ENCODE measurements around the gene NUDT13. TPM values are rescaled to one million over a fixed set of nuclear protein-coding genes. Genes with fewer than 3 reads are reported as not detected.

NUDT13 gene
- polyA plus RNA-seq, 1 donor from 2014 or later: 1.8 TPM

DNA sequence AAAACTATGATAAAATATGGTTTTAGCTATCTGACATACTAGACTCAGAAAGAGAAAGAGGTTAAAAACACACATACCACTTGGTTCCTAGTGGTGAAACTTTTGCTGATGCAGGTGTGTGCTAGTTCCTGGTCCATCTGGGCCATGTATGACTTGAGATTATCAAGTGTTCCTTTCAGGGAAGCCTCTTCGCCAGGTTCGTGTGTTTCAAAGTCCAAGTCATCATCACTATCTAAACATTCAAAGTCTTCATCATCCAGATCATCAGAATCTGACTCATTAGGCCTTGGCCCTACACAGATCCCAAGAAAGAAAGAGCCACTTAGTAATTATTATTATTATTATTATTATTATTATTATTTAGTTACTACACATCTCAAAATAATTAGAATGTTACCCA lies 26.4 kb downstream of the NUDT13 start:
- H3K27ac ChIP-seq (ENCODE audit: low read length): no peak overlapping the region
- no peak overlapping the region for H3K4me2 ChIP-seq (ENCODE audit: low read length)
- H2AFZ ChIP-seq (ENCODE audit: low read depth, low read length): no peak overlapping the region
- H3K27me3 ChIP-seq (ENCODE audit: insufficient read depth, low read depth, low read length): no peaks in the 10 kb centered on the region
- H3K9ac ChIP-seq (ENCODE audit: low read length): no peak overlapping the region
- peaks cover 12% of the 10 kb centered on the region for H3K36me3 ChIP-seq (ENCODE audit: insufficient read depth, low read length)
- TF ChIP-seq SMC3 (conservative IDR thresholded peaks at IDR 0.05; ENCODE audit: poor library complexity) (no peak), MXI1 (conservative IDR thresholded peaks at IDR 0.05; ENCODE audit: poor library complexity, severe bottlenecking) (no peak), EP300 (conservative IDR thresholded peaks at IDR 0.05; ENCODE audit: poor library complexity, severe bottlenecking) (no peak), POLR2AphosphoS5 (IDR thresholded peaks at IDR 0.05) (no peak), EZH2 (IDR thresholded peaks at IDR 0.05; ENCODE audit: borderline replicate concordance, insufficient read depth, low read length, poor library complexity, severe bottlenecking) (no peak)
- TF ChIP-seq, protein P1, sequence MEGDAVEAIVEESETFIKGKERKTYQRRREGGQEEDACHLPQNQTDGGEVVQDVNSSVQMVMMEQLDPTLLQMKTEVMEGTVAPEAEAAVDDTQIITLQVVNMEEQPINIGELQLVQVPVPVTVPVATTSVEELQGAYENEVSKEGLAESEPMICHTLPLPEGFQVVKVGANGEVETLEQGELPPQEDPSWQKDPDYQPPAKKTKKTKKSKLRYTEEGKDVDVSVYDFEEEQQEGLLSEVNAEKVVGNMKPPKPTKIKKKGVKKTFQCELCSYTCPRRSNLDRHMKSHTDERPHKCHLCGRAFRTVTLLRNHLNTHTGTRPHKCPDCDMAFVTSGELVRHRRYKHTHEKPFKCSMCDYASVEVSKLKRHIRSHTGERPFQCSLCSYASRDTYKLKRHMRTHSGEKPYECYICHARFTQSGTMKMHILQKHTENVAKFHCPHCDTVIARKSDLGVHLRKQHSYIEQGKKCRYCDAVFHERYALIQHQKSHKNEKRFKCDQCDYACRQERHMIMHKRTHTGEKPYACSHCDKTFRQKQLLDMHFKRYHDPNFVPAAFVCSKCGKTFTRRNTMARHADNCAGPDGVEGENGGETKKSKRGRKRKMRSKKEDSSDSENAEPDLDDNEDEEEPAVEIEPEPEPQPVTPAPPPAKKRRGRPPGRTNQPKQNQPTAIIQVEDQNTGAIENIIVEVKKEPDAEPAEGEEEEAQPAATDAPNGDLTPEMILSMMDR (IDR thresholded peaks at IDR 0.05; ENCODE audit: poor library complexity, severe bottlenecking): no peak
- TF ChIP-seq, protein P2, sequence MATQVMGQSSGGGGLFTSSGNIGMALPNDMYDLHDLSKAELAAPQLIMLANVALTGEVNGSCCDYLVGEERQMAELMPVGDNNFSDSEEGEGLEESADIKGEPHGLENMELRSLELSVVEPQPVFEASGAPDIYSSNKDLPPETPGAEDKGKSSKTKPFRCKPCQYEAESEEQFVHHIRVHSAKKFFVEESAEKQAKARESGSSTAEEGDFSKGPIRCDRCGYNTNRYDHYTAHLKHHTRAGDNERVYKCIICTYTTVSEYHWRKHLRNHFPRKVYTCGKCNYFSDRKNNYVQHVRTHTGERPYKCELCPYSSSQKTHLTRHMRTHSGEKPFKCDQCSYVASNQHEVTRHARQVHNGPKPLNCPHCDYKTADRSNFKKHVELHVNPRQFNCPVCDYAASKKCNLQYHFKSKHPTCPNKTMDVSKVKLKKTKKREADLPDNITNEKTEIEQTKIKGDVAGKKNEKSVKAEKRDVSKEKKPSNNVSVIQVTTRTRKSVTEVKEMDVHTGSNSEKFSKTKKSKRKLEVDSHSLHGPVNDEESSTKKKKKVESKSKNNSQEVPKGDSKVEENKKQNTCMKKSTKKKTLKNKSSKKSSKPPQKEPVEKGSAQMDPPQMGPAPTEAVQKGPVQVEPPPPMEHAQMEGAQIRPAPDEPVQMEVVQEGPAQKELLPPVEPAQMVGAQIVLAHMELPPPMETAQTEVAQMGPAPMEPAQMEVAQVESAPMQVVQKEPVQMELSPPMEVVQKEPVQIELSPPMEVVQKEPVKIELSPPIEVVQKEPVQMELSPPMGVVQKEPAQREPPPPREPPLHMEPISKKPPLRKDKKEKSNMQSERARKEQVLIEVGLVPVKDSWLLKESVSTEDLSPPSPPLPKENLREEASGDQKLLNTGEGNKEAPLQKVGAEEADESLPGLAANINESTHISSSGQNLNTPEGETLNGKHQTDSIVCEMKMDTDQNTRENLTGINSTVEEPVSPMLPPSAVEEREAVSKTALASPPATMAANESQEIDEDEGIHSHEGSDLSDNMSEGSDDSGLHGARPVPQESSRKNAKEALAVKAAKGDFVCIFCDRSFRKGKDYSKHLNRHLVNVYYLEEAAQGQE (IDR thresholded peaks at IDR 0.05; ENCODE audit: borderline replicate concordance): no peak
- no peaks in the 10 kb centered on the region for H3K79me2 ChIP-seq (replicated peaks; ENCODE audit: insufficient read depth, low read length)
- H3K9me3 ChIP-seq (ENCODE audit: low read length): no peaks in the 10 kb centered on the region
- no peaks in the 10 kb centered on the region for H3F3A ChIP-seq (ENCODE audit: insufficient read depth, low read length, poor library complexity, severe bottlenecking)
- no peak overlapping the region for H3K4me3 ChIP-seq (ENCODE audit: low read length)
- no peaks in the 10 kb centered on the region for H3K9me2 ChIP-seq (ENCODE audit: insufficient read depth, low read length)
- no peaks in the 10 kb centered on the region for H4K20me1 ChIP-seq (ENCODE audit: insufficient read depth)

DNA sequence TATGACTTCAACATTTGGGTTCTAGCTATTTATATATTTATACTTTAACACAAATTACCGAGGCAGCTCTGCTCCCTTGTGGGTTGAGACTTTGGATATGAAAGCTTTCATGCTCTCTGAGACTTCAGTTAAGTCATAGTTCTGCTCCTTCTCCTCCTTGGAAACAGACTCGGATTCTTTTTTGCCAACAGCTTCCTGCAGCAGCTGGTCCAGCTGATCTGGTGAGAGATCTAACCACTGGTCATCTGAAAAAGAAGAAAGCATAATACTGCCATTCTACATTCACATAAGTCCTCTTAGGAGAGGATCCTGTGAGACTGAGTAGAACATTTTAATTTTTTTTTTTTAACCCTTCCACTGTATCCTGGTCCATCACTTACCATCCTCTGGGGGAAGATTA lies 29.0 kb downstream of the NUDT13 start:
- H3K9me3 ChIP-seq (ENCODE audit: low read length): no peaks in the 10 kb centered on the region
- H3K4me2 ChIP-seq (ENCODE audit: low read length): no peak overlapping the region
- no peaks in the 10 kb centered on the region for H4K20me1 ChIP-seq (ENCODE audit: insufficient read depth)
- no peaks in the 10 kb centered on the region for H3K9me2 ChIP-seq (ENCODE audit: insufficient read depth, low read length)
- H3K27ac ChIP-seq (ENCODE audit: low read length): no peak overlapping the region
- peaks cover 15% of the 10 kb centered on the region for H3K36me3 ChIP-seq (ENCODE audit: insufficient read depth, low read length)
- no peaks in the 10 kb centered on the region for H3F3A ChIP-seq (ENCODE audit: insufficient read depth, low read length, poor library complexity, severe bottlenecking)
- H3K27me3 ChIP-seq (ENCODE audit: insufficient read depth, low read depth, low read length): no peaks in the 10 kb centered on the region
- H3K79me2 ChIP-seq (replicated peaks; ENCODE audit: insufficient read depth, low read length): no peaks in the 10 kb centered on the region
- H3K4me3 ChIP-seq (ENCODE audit: low read length): no peak overlapping the region
- TF ChIP-seq EZH2 (IDR thresholded peaks at IDR 0.05; ENCODE audit: borderline replicate concordance, insufficient read depth, low read length, poor library complexity, severe bottlenecking): no peak
- no peak for TF ChIP-seq EP300 (conservative IDR thresholded peaks at IDR 0.05; ENCODE audit: poor library complexity, severe bottlenecking)
- TF ChIP-seq, protein P2 (IDR thresholded peaks at IDR 0.05; ENCODE audit: borderline replicate concordance): no peak
- no peak for TF ChIP-seq MXI1 (conservative IDR thresholded peaks at IDR 0.05; ENCODE audit: poor library complexity, severe bottlenecking)
- no peak overlapping the region for H2AFZ ChIP-seq (ENCODE audit: low read depth, low read length)
- no peak overlapping the region for H3K9ac ChIP-seq (ENCODE audit: low read length)

All from neural cell (in vitro differentiated cells).